Gastroesophageal sphincter (tissue), 4 donors: ENCODE measurements around the gene INO80B. TPM values are rescaled to one million over a fixed set of nuclear protein-coding genes. Genes with fewer than 3 reads are reported as not detected.

Source experiments
- ATAC-seq: fragments of 150-250 bp; one replicate; pipeline ENCODE4 v1.9.1; 2016; ENCODE audit warnings: mild to moderate bottlenecking, moderate library complexity
- H3K27ac ChIP-seq, 4 donors: fragments of 200-600 bp; sonication (generic) in 3 of 4; 1 replicate in 3 of 4; 2 replicates in 1 of 4; pipeline ENCODE4 v1.5.1; 2016 to 2019
- H3K27me3 ChIP-seq: fragments of 200-600 bp; sonication (generic); one replicate; pipeline ENCODE4 v1.5.1; 2019
- H3K36me3 ChIP-seq, 2 donors: fragments of 200-600 bp; sonication (generic); one replicate each; pipeline ENCODE4 v1.5.1; 2019; ENCODE audit warnings: control low read depth in 1 of 2
- H3K4me1 ChIP-seq, 3 donors: fragments of 200-600 bp; sonication (generic); 1 replicate in 2 of 3; 2 replicates in 1 of 3; pipeline ENCODE4 v1.5.1; 2016 to 2019; ENCODE audit warnings: control low read depth in 2 of 3
- H3K4me3 ChIP-seq, 2 donors: fragments of 200-600 bp; sonication (generic); one replicate each; pipeline ENCODE4 v1.5.1; 2019; ENCODE audit warnings: mild to moderate bottlenecking in 1 of 2, moderate library complexity in 1 of 2
- H3K9me3 ChIP-seq, 3 donors: fragments of 200-600 bp; sonication (generic); one replicate each; pipeline ENCODE4 v1.5.1; 2017 to 2019; ENCODE audit warnings: control low read depth in 2 of 3
- CTCF ChIP-seq, 4 experiments: fragments of 200-600 bp in 2 of 4; fragments of 450-650 bp in 2 of 4; sonication (generic) in 1 of 4; IDR thresholded peaks; one replicate each; pipeline ENCODE4 v1.5.1; 2017 to 2019; ENCODE audit warnings: antibody characterized with exemption in 4 of 4, mild to moderate bottlenecking in 2 of 4, moderate library complexity in 2 of 4
- EP300 ChIP-seq: sonication (generic); formaldehyde crosslinking; IDR thresholded peaks from one replicate; pipeline ENCODE4 v1.6.1; 2017; ENCODE audit warnings: antibody characterized with exemption, mild to moderate bottlenecking
- POLR2A ChIP-seq, 2 donors: fragments of 450-650 bp; IDR thresholded peaks; one replicate each; pipeline ENCODE4 v1.6.1; 2017; ENCODE audit warnings: antibody characterized with exemption in 2 of 2, mild to moderate bottlenecking in 2 of 2, moderate library complexity in 1 of 2
- POLR2AphosphoS5 ChIP-seq: sonication (generic); formaldehyde crosslinking; IDR thresholded peaks from one replicate; pipeline ENCODE4 v1.6.1; 2017; ENCODE audit warnings: antibody characterized with exemption
- WGBS, 2 donors: methylation state at CpG; one replicate each; pipeline ENCODE4 v1.1.5; 2018; ENCODE audit warnings: low coverage in 1 of 2; 5-methylcytosine and 5-hydroxymethylcytosine counted together
- total RNA-seq, 4 donors: library from RNA; depleted of rRNA; stranded (reverse); fragments of >200 nt; gene quantifications; one replicate each; pipeline ENCODE4 v1.1.0, GENCODE V29; 2016

The INO80B gene
- total RNA-seq, 4 donors from 2014 or later: 14.3 to 26.4 (median 19.2) TPM

- Histone ChIP-seq H3K36me3 (peaks cover 0 to 34% of the 10 kb centered on the region in 2 donors), H3K27ac (peak within 1 kb of the TSS; percentile 52 to 89 (median 86)), H3K4me1 (peaks cover 4 to 27% (median 10%) of the 10 kb centered on the region in 3 donors), H3K9me3 (no peaks in the 10 kb centered on the region), H3K27me3 (no peaks in the 10 kb centered on the region), H3K4me3 (peak within 1 kb of the TSS; percentile 43 to 63)
- 0 to 2% methylated on average over 1 to 12 of the region's 66 CpGs for WGBS, 2 donors
- peak; percentile 96 for ATAC-seq
- peak in 1 of 4 experiments; percentile 11 for TF ChIP-seq CTCF (IDR thresholded peaks at IDR 0.05)
- TF ChIP-seq POLR2A (IDR thresholded peaks at IDR 0.05): peak; percentile 75 to 80
- TF ChIP-seq POLR2AphosphoS5: peak; percentile 96
- no peak for TF ChIP-seq EP300
Observed at GRCh38 chr2:74472086-74472944, 17.4 kb downstream of the INO80B start, which contains the start of gene MRPL53. Gene MRPL53 (minus strand): TSS chr2:74472680. CDS start chr2:74472660, 20 bp downstream.

DNA sequence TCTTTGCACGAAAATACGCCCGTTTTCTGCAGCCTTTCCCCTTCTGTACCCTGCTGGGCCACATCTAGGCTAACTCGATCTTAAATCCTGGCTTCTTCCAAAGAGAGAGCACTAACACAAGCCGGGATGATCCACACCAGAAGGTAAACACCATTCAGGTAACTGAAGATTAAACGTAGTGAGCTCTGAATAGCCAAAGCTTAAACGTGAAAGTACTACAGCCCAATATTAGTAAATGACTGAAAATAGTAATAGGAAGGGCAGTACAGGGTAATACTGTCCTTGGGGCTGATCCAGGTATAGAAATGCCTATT, 18.0 kb downstream of the INO80B start:
- peaks cover 0 to 40% of the 10 kb centered on the region in 2 donors for H3K36me3 ChIP-seq
- peak overlapping the region; percentile 52 to 89 (median 86) for H3K27ac ChIP-seq
- 7 to 12% methylated on average over 7 of the region's 7 CpGs for WGBS, 2 donors
- TF ChIP-seq POLR2AphosphoS5: no peak
- no peak for TF ChIP-seq POLR2A (IDR thresholded peaks at IDR 0.05)
- TF ChIP-seq EP300: no peak
- no peak for TF ChIP-seq CTCF (IDR thresholded peaks at IDR 0.05)
- peak; percentile 2 for ATAC-seq
- peaks cover 4 to 27% (median 10%) of the 10 kb centered on the region in 3 donors for H3K4me1 ChIP-seq
- H3K9me3 ChIP-seq: no peaks in the 10 kb centered on the region
- peak overlapping the region; percentile 43 to 63 for H3K4me3 ChIP-seq
- no peaks in the 10 kb centered on the region for H3K27me3 ChIP-seq

DNA sequence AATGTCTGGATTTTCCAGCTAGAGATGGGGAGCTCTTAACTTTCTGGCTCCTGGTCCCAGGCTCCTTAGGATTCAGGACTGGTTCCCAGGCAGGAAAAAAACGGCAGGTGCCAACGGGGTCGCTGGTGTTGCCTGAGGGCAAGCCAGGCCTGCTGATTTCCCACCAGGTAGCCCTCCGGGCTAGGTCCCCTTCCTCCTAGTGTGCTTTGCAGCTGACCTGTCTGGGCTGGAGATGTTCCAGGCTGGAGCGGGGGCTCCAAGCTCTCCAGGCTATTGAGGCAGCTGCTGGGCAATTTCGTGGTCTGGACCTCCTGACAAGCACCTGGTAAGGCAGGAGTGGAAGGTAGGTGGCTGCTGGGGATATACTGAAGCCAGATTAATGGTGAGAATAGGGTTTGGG, 19.6 kb downstream of the INO80B start:
- peaks cover 0 to 55% of the 10 kb centered on the region in 2 donors for H3K36me3 ChIP-seq
- no CpG with 5 or more reads among the region's 6 CpGs for WGBS, 2 donors
- no peak for ATAC-seq
- H3K9me3 ChIP-seq: no peaks in the 10 kb centered on the region
- H3K4me3 ChIP-seq: no peak overlapping the region
- peaks cover 4 to 27% (median 10%) of the 10 kb centered on the region in 3 donors for H3K4me1 ChIP-seq
- no peaks in the 10 kb centered on the region for H3K27me3 ChIP-seq
- H3K27ac ChIP-seq: no peak overlapping the region
- TF ChIP-seq POLR2AphosphoS5: no peak
- TF ChIP-seq CTCF (IDR thresholded peaks at IDR 0.05): no peak
- no peak for TF ChIP-seq POLR2A (IDR thresholded peaks at IDR 0.05)
- TF ChIP-seq EP300: no peak

- Histone ChIP-seq H3K4me3 (no peak overlapping the region), H3K27me3 (no peaks in the 10 kb centered on the region), H3K9me3 (no peaks in the 10 kb centered on the region), H3K27ac (no peak overlapping the region), H3K4me1 (peaks cover 4 to 30% (median 10%) of the 10 kb centered on the region in 3 donors), H3K36me3 (peaks cover 0 to 60% of the 10 kb centered on the region in 2 donors)
- no peak for ATAC-seq
- no peak for TF ChIP-seq CTCF (IDR thresholded peaks at IDR 0.05)
- TF ChIP-seq POLR2AphosphoS5: no peak
- TF ChIP-seq POLR2A (IDR thresholded peaks at IDR 0.05): no peak
- no peak for TF ChIP-seq EP300
- WGBS, 2 donors: 92% methylated on average over 2 of the region's 5 CpGs; no CpG with 5 or more reads in 1 of the 2 donors
Observed at GRCh38 chr2:74474899-74475298, 20.0 kb downstream of the INO80B start.
